HepG2 (cell line): ENCODE measurements around the gene MC1R. TPM values are rescaled to one million over a fixed set of nuclear protein-coding genes. Genes with fewer than 3 reads are reported as not detected.
A peak's percentile ranks its signal among the peaks of the same experiment; 100 is the strongest.

ENCODE experiments used
- BCL3 ChIP-seq: sonication (generic); formaldehyde crosslinking; IDR thresholded peaks from 2 replicates; pipeline ENCODE4 v1.5.1; 2020; ENCODE audit warnings: mild to moderate bottlenecking, missing genetic modification reagents, moderate library complexity
- CHD2 ChIP-seq: IDR thresholded peaks from 2 replicates; pipeline ENCODE4 v1.6.1; 2011; ENCODE audit warnings: low read depth, low read length, improper control_type of control experiment
- CREBL2 ChIP-seq: sonication (generic); formaldehyde crosslinking; IDR thresholded peaks from 2 replicates; pipeline ENCODE4 v1.8.1; 2023; ENCODE audit warnings: missing genetic modification reagents, mild to moderate bottlenecking, borderline replicate concordance
- GATAD2A ChIP-seq: IDR thresholded peaks from 2 replicates; pipeline ENCODE4 v1.6.1; 2016
- HMG20A ChIP-seq: IDR thresholded peaks from 2 replicates; pipeline ENCODE4 v1.6.1; 2016; ENCODE audit warnings: borderline replicate concordance
- HOXA5 ChIP-seq: sonication (generic); formaldehyde crosslinking; IDR thresholded peaks from 2 replicates; pipeline ENCODE4 v1.4.0; 2020; ENCODE audit warnings: missing genetic modification reagents
- MNT ChIP-seq: fragments of 450-650 bp; IDR thresholded peaks from 2 replicates; pipeline ENCODE4 v1.6.1; 2016
- NAIF1 ChIP-seq: sonication (generic); formaldehyde crosslinking; IDR thresholded peaks from 2 replicates; pipeline ENCODE4 v1.5.0; 2020; ENCODE audit warnings: mild to moderate bottlenecking, missing genetic modification reagents, borderline replicate concordance
- NCOA2 ChIP-seq: sonication (generic); formaldehyde crosslinking; IDR thresholded peaks from 2 replicates; pipeline ENCODE4 v1.8.0; 2022; ENCODE audit warnings: inconsistent platforms
- SIN3A ChIP-seq: IDR thresholded peaks from 2 replicates; pipeline ENCODE4 v1.6.1; 2011; ENCODE audit warnings: low read depth, mild to moderate bottlenecking, control low read depth, low read length, borderline replicate concordance
- SP4 ChIP-seq: sonication (generic); formaldehyde crosslinking; IDR thresholded peaks from 2 replicates; pipeline ENCODE4 v1.8.1; 2023; ENCODE audit warnings: mild to moderate bottlenecking, missing genetic modification reagents
- SPEN ChIP-seq: sonication (generic); formaldehyde crosslinking; IDR thresholded peaks from 2 replicates; pipeline ENCODE4 v1.5.1; 2020; ENCODE audit warnings: low read depth, mild to moderate bottlenecking, missing genetic modification reagents
- ZNF101 ChIP-seq: sonication (generic); formaldehyde crosslinking; IDR thresholded peaks from 2 replicates; pipeline ENCODE4 v1.4.0; 2020; ENCODE audit warnings: mild to moderate bottlenecking, low read depth, missing genetic modification reagents, borderline replicate concordance
- ZNF12 ChIP-seq: sonication (generic); formaldehyde crosslinking; IDR thresholded peaks from 2 replicates; pipeline ENCODE4 v1.5.0; 2020; ENCODE audit warnings: missing genetic modification reagents
- ZNF251 ChIP-seq: sonication (generic); formaldehyde crosslinking; IDR thresholded peaks from 2 replicates; pipeline ENCODE4 v1.9.0; 2021; ENCODE audit warnings: mild to moderate bottlenecking, missing genetic modification reagents
- ZNF335 ChIP-seq: sonication (generic); formaldehyde crosslinking; IDR thresholded peaks from 2 replicates; pipeline ENCODE4 v1.4.0; 2020; ENCODE audit warnings: missing genetic modification reagents
- ZNF646 ChIP-seq: sonication (generic); formaldehyde crosslinking; IDR thresholded peaks from 2 replicates; pipeline ENCODE4 v1.9.0; 2021; ENCODE audit warnings: mild to moderate bottlenecking, missing genetic modification reagents
- polyA plus RNA-seq, 8 experiments: library from polyadenylated mRNA; depleted of rRNA in 3 of 8; stranded (reverse) in 7 of 8; unstranded in 1 of 8; fragments of >200 nt; fragmentation: Illumina TruSeq in 4 of 8; extraction: Trizol in 4 of 8; gene quantifications; 2 replicates each; pipeline versions ENCODE4 v1.2.1 to v1.2.3, GENCODE V29; 2011 to 2016; ENCODE audit warnings: low read depth in 4 of 8, missing spikeins in 1 of 8, mixed read lengths in 1 of 8; ENCODE audit not compliant: insufficient read depth in 1 of 8
- total RNA-seq, 5 experiments: library from RNA; depleted of rRNA; stranded (reverse); fragments of >200 nt; fragmentation: Illumina TruSeq; extraction: Trizol; gene quantifications; 2 replicates each; pipeline ENCODE4 v1.2.3, GENCODE V29; 2016; ENCODE audit warnings: low read depth in 1 of 5
- TF ChIP-seq, protein P1 (sequence below): sonication (generic); formaldehyde crosslinking; IDR thresholded peaks from 2 replicates; pipeline ENCODE4 v1.4.0; 2020; ENCODE audit warnings: missing genetic modification reagents

Gene MC1R
- total and polyA plus RNA-seq, 2 of the 13 experiments (the other 11 are each of a cell fraction or from before 2014, with no cell fraction given): 9.1 to 14.8 TPM

DNA sequence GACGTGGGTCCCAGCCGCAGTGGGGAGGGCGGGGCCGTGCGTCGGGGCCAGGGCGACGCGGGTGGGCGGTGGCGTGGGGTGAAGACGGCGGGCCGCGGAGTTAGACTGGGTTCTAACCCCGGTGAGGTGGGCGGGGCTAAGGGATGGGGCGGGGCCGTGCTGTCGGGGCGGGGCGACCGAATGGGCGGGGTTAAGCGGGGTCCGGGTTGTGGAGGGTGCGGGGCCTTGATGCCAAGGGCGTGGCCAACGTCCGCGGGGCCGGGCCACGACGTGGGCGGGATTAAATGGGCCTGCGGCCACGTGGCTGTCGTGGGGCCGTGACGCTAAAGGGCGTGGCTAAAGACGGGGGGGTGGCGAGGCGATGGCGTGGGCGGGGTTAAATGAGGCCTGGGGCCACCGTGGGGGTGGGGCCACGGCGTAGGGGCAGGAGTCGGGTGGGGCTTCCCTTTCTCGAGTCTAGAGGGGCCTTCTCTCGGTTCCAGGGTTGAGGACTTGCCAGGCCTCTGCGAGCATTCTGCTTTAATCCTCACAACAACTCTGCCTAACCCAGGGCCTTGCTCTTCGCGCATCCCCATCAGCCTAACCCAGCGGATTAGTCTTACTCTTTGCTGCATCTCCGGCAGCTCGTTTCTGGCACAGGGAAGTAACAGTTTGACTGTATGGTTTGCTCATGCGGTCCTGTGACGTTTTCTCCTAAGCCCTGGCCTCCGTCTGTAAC, 44.5 kb upstream of the MC1R start (continued):
- TF ChIP-seq ZNF646 (no peak), SIN3A (0 out of 2 replicates have a peak, but pooled peaks have one; percentile 34), HOXA5 (CRISPR knock-in tag) (no peak), ZNF101 (CRISPR knock-in tag) (no peak), NCOA2 (CRISPR knock-in tag) (no peak), NAIF1 (CRISPR knock-in tag) (no peak), SP4 (CRISPR knock-in tag) (peak; percentile 98), MNT (peak; percentile 93), HMG20A (no peak), ZNF251 (no peak), SPEN (CRISPR knock-in tag) (peak; percentile 64), CREBL2 (CRISPR knock-in tag) (no peak; the same call in 1 of the 2 replicates), ZNF12 (CRISPR knock-in tag) (0 out of 2 replicates have a peak, but pooled peaks have one; percentile 1), CHD2 (0 out of 2 replicates have a peak, but pooled peaks have one; percentile 5), ZNF335 (CRISPR knock-in tag) (0 out of 2 replicates have a peak, but pooled peaks have one; percentile 38), GATAD2A (CRISPR knock-in tag) (0 out of 2 replicates have a peak, but pooled peaks have one; percentile 36), BCL3 (CRISPR knock-in tag) (no peak)
- TF ChIP-seq, protein P1, sequence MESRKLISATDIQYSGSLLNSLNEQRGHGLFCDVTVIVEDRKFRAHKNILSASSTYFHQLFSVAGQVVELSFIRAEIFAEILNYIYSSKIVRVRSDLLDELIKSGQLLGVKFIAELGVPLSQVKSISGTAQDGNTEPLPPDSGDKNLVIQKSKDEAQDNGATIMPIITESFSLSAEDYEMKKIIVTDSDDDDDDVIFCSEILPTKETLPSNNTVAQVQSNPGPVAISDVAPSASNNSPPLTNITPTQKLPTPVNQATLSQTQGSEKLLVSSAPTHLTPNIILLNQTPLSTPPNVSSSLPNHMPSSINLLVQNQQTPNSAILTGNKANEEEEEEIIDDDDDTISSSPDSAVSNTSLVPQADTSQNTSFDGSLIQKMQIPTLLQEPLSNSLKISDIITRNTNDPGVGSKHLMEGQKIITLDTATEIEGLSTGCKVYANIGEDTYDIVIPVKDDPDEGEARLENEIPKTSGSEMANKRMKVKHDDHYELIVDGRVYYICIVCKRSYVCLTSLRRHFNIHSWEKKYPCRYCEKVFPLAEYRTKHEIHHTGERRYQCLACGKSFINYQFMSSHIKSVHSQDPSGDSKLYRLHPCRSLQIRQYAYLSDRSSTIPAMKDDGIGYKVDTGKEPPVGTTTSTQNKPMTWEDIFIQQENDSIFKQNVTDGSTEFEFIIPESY: 0 out of 2 replicates have a peak, but pooled peaks have one; percentile 69
